Nephron (organoid): ENCODE data around the gene GASK1B.
A peak's percentile ranks its signal among the peaks of the same experiment; 100 is the strongest.

Experiments
- H3K27ac Mint-ChIP-seq, 3 experiments: 2 replicates each; pipeline ENCODE4 v1.8.0; 2020; ENCODE audit warnings: mixed read lengths in 3 of 3, mild to moderate bottlenecking in 2 of 3, moderate library complexity in 1 of 3
- H3K27me3 Mint-ChIP-seq: 2 replicates; pipeline ENCODE4 v1.8.0; 2021; ENCODE audit warnings: low read depth, mild to moderate bottlenecking, moderate library complexity, mixed read lengths
- H3K36me3 Mint-ChIP-seq: 2 replicates; pipeline ENCODE4 v1.8.0; 2020; ENCODE audit warnings: low read depth, mixed read lengths
- H3K4me1 Mint-ChIP-seq: 2 replicates; pipeline ENCODE4 v1.8.0; 2020; ENCODE audit warnings: mixed read lengths
- H3K4me3 Mint-ChIP-seq, 3 experiments: 2 replicates each; pipeline ENCODE4 v1.8.0; 2020; ENCODE audit warnings: mild to moderate bottlenecking in 3 of 3, mixed read lengths in 3 of 3, moderate library complexity in 2 of 3
- H3K9me3 Mint-ChIP-seq: 2 replicates; pipeline ENCODE4 v1.8.0; 2020; ENCODE audit warnings: mixed read lengths
- TF ChIP-seq, protein P1 (sequence below), 3 experiments: fragments of 200-600 bp; sonication (generic); IDR thresholded peaks; one replicate each; pipeline ENCODE4 v1.5.0; 2021; ENCODE audit warnings: antibody characterized with exemption in 3 of 3; ENCODE audit not compliant: unreplicated experiment in 3 of 3

The GASK1B gene

DNA sequence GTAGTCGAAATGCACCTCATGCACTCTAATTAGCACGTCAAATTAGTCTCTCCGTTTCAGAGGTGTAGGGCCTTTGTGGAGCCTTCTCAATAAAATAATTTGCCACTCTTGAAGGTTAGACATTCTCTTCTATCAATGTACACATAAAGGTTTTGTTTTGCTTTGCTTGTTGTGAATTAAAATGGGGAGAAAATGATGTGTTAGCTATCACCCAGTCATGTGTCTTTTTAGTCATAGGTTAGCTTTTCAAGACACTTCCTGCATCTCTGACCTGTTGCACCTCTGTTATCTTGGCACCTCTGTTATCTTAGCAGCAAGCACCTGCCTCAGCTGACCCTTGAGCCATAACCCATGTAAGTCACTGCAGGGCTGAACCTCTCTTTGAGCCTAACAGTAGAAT, 38.4 kb upstream of the GASK1B start:
- Mint-ChIP-seq H3K9me3 (peaks cover 3% of the 10 kb centered on the region), H3K27me3 (no peaks in the 10 kb centered on the region), H3K27ac (peak overlapping the region in 2 of 3 experiments; percentile 30 to 75), H3K4me3 (peak overlapping the region; percentile 58 to 77 (median 75)), H3K4me1 (peaks cover 20% of the 10 kb centered on the region), H3K36me3 (no peaks in the 10 kb centered on the region)
- TF ChIP-seq, protein P1, sequence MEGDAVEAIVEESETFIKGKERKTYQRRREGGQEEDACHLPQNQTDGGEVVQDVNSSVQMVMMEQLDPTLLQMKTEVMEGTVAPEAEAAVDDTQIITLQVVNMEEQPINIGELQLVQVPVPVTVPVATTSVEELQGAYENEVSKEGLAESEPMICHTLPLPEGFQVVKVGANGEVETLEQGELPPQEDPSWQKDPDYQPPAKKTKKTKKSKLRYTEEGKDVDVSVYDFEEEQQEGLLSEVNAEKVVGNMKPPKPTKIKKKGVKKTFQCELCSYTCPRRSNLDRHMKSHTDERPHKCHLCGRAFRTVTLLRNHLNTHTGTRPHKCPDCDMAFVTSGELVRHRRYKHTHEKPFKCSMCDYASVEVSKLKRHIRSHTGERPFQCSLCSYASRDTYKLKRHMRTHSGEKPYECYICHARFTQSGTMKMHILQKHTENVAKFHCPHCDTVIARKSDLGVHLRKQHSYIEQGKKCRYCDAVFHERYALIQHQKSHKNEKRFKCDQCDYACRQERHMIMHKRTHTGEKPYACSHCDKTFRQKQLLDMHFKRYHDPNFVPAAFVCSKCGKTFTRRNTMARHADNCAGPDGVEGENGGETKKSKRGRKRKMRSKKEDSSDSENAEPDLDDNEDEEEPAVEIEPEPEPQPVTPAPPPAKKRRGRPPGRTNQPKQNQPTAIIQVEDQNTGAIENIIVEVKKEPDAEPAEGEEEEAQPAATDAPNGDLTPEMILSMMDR (IDR thresholded peaks at IDR 0.05; ENCODE audit: unreplicated experiment in 3 of 3): no peak

GRCh38 chr4:158209825-158210807, 37.3 kb upstream of the GASK1B start, which contains the start of gene TMEM144:
Gene TMEM144, plus strand, starts transcription at chr4:158210486. Its CDS starts 2,182 bp downstream, at chr4:158212668.
- peaks cover 3% of the 10 kb centered on the region for H3K9me3 Mint-ChIP-seq
- peak within 1 kb of the TSS; percentile 85 to 91 (median 87) for H3K4me3 Mint-ChIP-seq
- peaks cover 20% of the 10 kb centered on the region for H3K4me1 Mint-ChIP-seq
- peak within 1 kb of the TSS; percentile 78 to 94 (median 83) for H3K27ac Mint-ChIP-seq
- H3K36me3 Mint-ChIP-seq: no peaks in the 10 kb centered on the region
- TF ChIP-seq, protein P1 (IDR thresholded peaks at IDR 0.05; ENCODE audit: unreplicated experiment in 3 of 3): no peak
- no peaks in the 10 kb centered on the region for H3K27me3 Mint-ChIP-seq

DNA sequence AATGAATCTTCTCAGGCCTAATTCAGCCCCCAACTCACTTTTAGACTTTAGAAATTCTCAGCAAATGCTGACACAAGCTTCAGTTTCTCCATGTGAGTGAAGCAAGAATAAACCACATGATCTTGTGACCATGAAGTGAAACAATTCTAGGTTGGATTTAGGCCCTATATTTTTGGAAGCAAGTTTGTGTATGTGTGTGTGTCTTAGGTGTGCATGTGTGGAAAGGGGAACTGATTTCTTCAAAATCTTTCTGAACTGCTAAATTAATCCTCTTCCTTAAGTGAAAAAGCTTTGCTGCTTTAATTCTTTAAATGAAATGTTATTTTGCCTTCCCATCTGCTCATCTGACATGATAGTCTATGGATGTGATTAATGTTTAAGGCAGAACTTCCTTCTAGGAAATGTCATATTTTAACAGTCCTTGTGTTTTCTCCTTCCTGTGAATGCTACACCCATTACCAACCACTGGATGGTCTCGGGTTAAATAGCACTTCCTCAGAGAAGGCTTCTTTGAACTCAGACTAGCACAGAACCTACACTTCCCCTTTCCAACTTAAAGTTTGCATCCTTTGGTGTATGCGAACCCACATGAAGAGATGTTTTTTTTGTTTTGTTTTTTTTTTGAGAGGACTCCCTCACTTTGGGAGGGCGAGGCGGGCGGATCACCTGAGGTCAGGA, 36.3 kb upstream of the GASK1B start:
- Mint-ChIP-seq H3K27ac (peak overlapping the region in 2 of 3 experiments; percentile 5 to 94), H3K4me3 (peak overlapping the region; percentile 8 to 35 (median 32)), H3K4me1 (peaks cover 20% of the 10 kb centered on the region), H3K36me3 (no peaks in the 10 kb centered on the region), H3K9me3 (peaks cover 3% of the 10 kb centered on the region), H3K27me3 (no peaks in the 10 kb centered on the region)
- TF ChIP-seq, protein P1 (IDR thresholded peaks at IDR 0.05; ENCODE audit: unreplicated experiment in 3 of 3): no peak

- Mint-ChIP-seq H3K36me3 (no peaks in the 10 kb centered on the region), H3K27me3 (no peaks in the 10 kb centered on the region), H3K9me3 (peaks cover 3% of the 10 kb centered on the region), H3K4me1 (no peaks in the 10 kb centered on the region), H3K4me3 (no peak overlapping the region), H3K27ac (no peak overlapping the region)
- TF ChIP-seq, protein P1 (IDR thresholded peaks at IDR 0.05; ENCODE audit: unreplicated experiment in 3 of 3): no peak
These were observed 31.1 kb upstream of the GASK1B start for GRCh38 chr4:158203929-158204328.

GRCh38 chr4:158203436-158203835, 30.6 kb upstream of the GASK1B start:
- Mint-ChIP-seq H3K27me3 (no peaks in the 10 kb centered on the region), H3K27ac (no peak overlapping the region), H3K9me3 (peaks cover 3% of the 10 kb centered on the region), H3K4me1 (no peaks in the 10 kb centered on the region), H3K4me3 (no peak overlapping the region), H3K36me3 (no peaks in the 10 kb centered on the region)
- TF ChIP-seq, protein P1 (IDR thresholded peaks at IDR 0.05; ENCODE audit: unreplicated experiment in 3 of 3): no peak
